Erythroblast (primary cell): ENCODE results near the gene TMEM38A.

Experiments used
- DNase-seq, 2 experiments: peaks; one replicate each; lab custom pipeline; 2025; lab: John Stamatoyannopoulos, UW
- GATA1 ChIP-seq: IDR thresholded peaks from 2 replicates; pipeline ENCODE4 v1.6.1; 2011; ENCODE audit warnings: low read depth, mild to moderate bottlenecking, control low read depth, low read length, moderate library complexity
- POLR2A ChIP-seq: IDR thresholded peaks from 2 replicates; pipeline ENCODE4 v1.6.1; 2011; ENCODE audit warnings: mild to moderate bottlenecking, low read length

The TMEM38A gene, protein sequence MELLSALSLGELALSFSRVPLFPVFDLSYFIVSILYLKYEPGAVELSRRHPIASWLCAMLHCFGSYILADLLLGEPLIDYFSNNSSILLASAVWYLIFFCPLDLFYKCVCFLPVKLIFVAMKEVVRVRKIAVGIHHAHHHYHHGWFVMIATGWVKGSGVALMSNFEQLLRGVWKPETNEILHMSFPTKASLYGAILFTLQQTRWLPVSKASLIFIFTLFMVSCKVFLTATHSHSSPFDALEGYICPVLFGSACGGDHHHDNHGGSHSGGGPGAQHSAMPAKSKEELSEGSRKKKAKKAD

DNA sequence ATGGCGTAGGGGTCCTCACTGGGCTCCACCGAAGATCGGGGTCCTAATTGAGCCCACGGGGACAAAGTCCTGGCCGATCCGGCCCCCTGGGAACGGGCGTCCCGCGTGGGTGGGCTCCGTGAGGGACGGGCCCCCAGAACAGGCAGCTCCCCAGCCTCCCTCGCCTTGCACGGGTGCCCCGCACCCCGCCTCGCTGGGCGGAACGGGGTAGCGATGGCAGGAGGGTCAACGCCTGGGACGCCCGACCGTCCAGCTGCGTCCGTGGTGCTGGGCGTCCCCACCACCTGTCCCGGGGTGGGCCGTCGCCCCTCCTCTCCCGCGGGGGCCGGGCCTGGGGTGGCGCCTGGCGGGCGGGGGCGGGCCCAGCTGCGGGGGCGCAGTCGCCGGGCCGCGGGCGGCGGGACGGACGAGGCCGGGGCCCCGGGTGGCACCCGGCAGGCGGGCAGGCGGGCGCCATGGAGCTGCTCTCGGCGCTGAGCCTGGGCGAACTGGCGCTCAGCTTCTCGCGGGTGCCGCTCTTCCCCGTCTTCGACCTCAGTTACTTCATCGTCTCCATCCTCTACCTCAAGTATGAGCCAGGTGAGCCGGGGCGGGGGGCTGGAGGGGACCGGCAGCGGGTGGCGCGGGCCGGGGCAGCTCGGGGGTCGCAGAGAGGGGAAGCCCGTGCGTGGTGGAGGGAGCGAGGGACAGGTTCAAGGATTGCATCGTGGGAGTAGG is at the start of gene TMEM38A:
TMEM38A (plus strand) TSS at position 377 of the 717 bp plus-strand sequence; CDS start at position 456, 79 bp downstream.
- TF ChIP-seq POLR2A (no peak), GATA1 (no peak)
- peak; percentile 53 to 59 for DNase-seq

DNA sequence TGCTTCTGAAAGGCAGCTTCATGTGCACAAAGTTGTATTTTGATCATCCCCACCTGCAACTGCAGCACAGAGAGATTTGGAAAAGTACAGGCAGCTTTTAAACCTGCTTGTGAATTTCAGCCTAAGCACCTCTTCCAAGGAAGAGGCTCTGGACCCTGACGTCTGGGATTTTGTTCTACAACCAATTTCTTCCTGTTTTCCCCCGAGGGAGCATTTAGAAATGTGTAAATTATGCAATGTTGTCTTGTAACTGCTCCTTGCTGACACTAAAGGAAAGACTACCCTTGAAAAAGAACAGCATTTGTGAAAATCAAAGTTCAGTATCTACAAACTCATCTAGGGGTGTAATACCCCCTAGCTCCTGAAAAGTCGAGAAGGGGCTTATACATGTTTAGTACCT is 48.3 kb upstream of the TMEM38A start:
- TF ChIP-seq GATA1 = no peak
- no peak for TF ChIP-seq POLR2A
- DNase-seq = no peak

DNA sequence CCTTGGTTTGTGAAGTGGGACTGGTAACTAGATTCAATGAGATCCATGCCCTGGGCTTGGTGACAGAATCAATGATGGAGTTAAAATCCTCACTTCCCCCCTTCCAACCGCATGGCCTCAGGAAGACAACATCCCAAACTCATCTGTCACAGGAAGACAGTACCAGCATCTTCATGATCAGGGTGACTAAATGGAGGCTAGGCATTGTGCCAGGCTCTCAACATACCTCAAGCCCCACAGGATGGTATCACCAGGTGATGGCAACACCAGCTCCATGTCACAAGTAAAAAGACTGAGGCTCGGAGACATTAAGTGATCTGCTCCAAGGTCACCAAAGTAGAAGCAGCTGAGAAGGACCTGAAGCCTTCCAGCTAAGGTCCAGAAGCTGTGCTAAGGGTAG is 47.1 kb upstream of the TMEM38A start:
- DNase-seq = no peak
- TF ChIP-seq POLR2A (no peak), GATA1 (no peak)

DNA sequence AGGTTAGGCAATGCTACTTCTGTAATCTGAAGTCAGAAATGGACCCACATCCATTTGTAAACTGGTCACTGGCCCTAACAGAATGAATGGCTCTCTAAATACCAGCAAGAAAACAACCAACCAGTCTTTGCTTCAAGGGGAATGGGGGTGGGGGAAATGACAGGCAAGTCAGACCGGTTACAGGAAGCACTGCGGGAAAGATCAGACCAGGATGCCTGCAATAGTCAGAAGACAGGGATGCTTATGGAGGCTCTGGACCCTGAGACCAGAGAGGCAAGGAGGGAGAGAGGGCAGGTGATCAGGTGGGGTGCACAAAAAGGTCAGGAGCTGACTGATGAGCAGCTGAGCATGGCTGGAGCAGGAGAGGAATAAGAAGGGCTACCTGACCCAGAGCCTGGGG is 46.0 kb upstream of the TMEM38A start:
- TF ChIP-seq GATA1 (no peak), POLR2A (no peak)

DNA sequence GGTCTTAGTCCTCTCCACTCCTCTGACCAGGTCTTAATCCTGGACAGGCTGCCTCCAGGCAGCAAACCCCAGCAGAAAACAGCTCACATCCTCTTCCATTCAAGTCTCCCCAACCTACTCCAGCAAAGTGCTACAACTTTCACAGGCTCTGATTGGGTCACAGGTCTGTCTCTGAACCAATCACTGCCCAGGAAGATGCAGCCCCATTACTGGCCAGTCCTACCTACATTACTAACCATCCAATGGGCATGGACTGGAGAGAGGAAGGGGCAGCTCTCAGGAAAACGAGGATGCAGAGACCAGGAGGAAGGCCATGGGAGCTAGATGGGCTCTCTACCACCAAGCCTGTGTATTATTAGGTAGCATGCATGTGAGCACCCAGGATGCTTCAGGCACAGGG is 45.1 kb upstream of the TMEM38A start:
- no peak for TF ChIP-seq GATA1
- TF ChIP-seq POLR2A = no peak
- DNase-seq = no peak

More for the DNA sequence above, 46.0 kb upstream of the TMEM38A start:
- DNase-seq = no peak

DNA sequence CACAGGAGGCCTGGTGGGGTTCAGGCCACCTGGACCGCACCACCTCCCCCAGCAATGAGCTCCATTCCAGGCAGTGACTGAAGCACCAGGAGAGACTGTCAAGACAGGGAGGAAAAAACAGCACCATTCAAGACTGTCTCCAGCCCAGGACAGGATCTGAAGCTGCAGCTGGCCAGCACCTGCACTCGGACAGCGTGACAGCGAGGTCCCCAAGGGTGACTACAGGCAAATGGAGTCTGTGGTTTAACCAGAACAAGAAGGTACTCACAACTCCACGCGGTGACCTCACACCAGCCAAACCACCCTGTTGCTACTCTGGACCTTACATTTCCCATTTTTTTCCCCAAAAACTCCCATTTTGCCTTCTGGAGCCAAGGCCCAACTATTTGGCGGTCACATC is 42.7 kb upstream of the TMEM38A start:
- no peak for DNase-seq

DNA sequence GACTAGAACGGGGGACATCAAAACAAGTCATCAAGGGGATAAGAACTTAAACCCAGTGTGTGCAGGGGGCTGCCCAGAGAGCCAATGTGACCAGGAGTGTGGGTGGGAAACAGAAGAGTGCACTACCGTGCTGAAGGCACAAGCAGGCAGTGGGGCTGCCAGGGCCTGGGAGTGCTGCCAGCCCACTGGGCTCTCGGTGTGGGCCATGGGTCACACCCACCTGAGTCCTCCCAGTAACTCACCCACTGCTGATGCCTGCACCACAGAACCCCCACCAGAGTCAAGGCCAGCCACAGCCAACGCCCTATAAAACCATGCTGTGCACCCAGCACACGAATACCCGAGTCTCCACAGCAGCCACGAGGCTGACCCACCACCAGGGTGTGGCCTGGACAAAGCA is 41.5 kb upstream of the TMEM38A start:
- TF ChIP-seq GATA1 = no peak
- TF ChIP-seq POLR2A = no peak
- DNase-seq = no peak

More for the DNA sequence above, 42.7 kb upstream of the TMEM38A start:
- TF ChIP-seq GATA1 (no peak), POLR2A (no peak)

DNA sequence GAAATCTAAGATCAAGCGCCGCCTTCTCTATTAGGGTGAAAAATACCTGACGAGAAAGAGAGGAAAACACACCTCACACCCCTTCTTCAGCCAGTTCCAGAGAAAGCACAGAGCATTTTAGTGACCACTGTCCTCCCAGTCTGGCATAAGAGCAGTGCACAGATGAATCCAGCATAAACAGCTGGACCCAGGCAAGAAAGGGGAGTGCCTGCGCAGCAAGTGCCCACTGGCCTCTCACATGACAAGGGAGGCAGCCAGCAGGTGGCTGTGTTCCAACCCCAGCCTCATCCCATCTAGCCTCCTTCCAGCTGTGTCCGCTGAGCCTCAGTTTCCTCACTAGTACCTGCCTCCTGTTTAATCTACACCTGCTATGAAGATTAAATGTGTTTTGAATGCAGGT is 40.9 kb upstream of the TMEM38A start:
- DNase-seq = no peak
- TF ChIP-seq GATA1 (no peak), POLR2A (no peak)

DNA sequence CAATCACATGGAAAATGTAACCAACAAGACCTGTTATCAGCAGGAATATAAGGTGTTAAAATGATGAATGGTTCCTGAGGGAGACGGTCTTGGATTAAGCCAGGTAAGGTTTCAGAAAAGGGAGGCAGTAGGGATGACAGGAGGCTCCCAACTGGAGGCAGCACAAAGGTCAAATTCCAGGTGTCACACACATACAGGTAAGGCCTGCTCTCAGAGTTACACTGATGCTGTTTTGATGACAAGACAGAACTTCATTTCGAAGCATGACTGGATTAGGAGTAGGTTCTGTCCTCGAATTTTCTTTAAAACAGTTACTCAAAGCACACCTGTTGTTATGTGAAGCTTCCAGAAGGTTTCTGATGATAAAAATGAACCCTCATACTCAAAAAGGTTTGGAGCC is 40.4 kb upstream of the TMEM38A start:
- no peak for TF ChIP-seq GATA1
- no peak for TF ChIP-seq POLR2A
- no peak for DNase-seq

DNA sequence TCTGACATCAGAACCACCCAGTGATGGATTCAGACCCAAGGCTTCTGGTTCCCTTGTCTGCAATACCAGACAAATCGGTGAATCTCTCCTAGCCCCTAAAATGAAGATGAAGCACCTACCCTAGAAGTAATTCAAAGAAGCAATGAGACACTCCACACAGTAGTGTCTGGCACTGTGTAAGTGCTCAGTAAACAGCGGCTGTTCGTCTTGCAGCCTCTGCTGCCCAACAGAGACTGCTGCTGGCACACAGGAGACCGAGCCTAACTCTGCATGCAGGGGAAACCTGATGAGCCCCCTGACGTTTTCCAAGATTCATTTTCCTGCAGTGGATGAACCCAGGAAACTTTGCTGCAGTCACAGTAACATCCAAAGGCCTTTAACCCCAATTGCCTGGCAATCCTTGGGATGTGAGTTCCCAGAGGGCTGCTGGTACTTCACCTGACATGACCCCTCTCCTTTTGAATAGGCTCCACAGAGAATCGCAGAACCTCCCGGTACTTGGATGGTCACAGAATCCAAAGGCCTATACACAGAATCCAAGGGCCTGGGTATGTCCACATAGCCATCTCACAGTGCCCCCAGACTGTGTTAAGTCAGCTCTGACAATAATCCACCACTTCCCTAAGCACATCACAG is 39.7 kb upstream of the TMEM38A start:
- no peak for TF ChIP-seq POLR2A
- no peak for TF ChIP-seq GATA1
- DNase-seq = no peak

DNA sequence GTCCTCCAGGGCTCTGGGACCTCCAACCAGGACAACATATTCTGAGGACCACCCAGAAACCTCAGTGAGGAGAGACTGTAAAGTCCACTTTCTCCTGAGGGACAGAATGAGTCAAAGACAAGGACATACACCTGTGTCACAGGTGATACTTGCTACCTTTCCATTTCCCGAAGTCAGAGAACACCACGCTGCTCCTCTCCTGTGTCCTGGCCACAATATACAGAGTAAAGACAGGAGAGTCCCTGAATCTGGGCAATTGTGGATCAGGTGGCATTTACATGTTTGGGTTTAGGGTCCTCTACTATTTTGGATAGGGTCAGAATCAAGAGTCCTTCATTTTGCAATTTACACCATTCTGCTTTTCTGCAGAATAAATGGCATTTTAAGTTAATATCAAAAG is 37.9 kb upstream of the TMEM38A start:
- no peak for DNase-seq
- no peak for TF ChIP-seq GATA1

DNA sequence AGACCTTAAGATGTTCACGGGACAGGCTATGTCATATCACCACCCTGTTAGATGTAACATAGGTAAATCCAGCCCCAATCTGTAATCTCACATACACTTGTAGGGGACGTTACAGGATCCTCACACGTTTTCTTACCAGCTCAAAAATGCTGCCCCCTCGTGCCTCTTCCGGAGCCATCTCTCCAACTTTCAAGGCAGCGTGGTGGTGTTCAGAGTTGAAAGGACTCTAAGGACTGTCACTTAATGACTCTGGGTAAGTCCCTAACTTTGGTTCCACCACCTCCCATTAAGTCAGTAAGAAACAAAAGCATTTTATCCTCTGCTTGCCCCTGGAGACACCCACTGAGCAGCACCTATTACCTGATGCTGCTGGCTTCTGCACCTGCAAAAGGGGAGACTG is 37.4 kb upstream of the TMEM38A start:
- DNase-seq = no peak
- TF ChIP-seq POLR2A (no peak), GATA1 (no peak)

DNA sequence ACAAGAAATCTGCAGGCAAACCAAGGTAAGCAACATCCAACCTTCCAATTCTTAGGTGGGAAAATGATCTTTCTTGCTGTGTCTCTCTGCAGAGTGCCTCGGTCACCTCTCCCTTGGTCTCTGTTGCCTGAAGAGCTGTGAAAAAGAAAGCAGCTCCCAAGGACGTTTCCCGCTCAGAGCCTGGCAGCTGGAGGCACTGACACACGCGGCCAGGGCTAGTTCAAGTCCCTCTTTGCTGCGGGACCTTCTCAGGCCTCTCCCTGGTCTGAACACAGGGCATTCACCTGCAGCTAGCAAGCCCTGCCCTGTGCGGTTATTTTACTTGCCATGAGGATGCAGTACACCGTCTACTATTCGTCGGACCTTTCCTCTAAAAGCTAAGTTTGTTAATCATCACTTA is 36.7 kb upstream of the TMEM38A start:
- DNase-seq = no peak
- TF ChIP-seq GATA1 (no peak), POLR2A (no peak)

DNA sequence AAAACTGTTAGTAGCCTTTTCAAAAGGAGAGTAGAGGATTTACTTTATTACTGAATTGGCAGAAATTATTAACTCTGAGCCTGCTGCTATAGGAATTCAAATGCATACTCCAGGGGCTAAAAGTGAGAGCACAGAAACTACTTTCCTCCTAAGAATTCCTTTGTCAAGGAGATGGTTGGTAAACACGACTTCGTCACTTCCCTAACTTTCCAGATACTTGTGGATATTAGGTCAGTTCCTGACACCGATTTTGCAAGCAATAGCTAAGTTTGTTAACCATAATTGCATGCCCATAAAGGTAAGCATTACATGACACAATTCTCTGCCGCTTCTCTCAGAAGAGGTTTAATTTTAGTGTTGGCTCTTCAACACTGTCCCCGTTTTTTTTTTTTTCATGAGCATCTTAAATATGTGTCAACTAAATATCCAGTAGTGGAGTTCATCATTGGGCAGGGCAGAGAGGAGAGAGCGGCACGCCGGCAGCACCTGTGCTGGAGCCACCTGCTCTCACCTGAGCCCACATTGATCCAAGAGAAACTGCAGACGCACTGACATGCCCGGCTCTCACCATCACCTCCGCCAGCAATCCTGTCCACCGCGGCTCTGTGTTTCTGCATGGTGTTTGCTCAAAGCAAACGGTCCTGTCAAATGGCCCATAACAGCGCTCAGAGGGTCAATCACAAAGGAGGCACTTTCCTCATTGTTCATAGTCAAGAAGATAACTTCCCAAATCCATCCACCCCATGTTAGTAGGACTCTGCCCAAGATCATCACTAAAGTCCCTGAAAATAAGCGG is 35.6 kb upstream of the TMEM38A start:
- no peak for TF ChIP-seq POLR2A
- TF ChIP-seq GATA1 = no peak
- DNase-seq = no peak
